HL-60 (cell line): ENCODE results near the gene C6.

ENCODE experiments used
- CTCF ChIP-seq: IDR thresholded peaks from one replicate; pipeline ENCODE4 v1.5.1; 2011; ENCODE audit warnings: low read length, control low read depth, inconsistent platforms; ENCODE audit not compliant: insufficient read depth
- GABPA ChIP-seq: IDR thresholded peaks from 2 replicates; pipeline ENCODE4 v1.6.1; 2012; ENCODE audit warnings: low read depth
- POLR2AphosphoS5 ChIP-seq: IDR thresholded peaks from 2 replicates; pipeline ENCODE4 v1.6.1; 2012; ENCODE audit warnings: low read depth
- TF ChIP-seq, protein P1 (sequence below): IDR thresholded peaks from 2 replicates; pipeline ENCODE4 v1.6.1; 2012; ENCODE audit warnings: low read depth; ENCODE audit not compliant: insufficient replicate concordance

DNA sequence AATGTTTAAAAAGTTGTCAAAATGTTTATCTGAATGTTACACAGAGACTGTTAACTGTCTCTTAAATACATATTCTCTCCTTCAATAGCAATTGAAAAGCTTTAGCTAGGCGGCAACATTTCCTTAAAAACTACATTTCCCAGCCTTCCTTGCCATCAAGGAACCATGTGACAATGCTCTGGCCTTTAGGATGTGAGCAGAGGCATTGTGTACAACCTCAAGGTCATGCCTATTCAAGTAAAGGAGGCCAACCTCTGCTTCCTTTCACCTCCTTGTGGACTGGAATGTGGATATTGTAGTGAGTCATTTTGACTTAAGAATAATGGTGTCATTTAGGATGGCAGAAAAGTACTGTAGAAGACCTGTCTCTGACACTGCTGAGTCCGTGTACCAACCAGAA, 118.5 kb downstream of the C6 start:
- TF ChIP-seq, protein P1, sequence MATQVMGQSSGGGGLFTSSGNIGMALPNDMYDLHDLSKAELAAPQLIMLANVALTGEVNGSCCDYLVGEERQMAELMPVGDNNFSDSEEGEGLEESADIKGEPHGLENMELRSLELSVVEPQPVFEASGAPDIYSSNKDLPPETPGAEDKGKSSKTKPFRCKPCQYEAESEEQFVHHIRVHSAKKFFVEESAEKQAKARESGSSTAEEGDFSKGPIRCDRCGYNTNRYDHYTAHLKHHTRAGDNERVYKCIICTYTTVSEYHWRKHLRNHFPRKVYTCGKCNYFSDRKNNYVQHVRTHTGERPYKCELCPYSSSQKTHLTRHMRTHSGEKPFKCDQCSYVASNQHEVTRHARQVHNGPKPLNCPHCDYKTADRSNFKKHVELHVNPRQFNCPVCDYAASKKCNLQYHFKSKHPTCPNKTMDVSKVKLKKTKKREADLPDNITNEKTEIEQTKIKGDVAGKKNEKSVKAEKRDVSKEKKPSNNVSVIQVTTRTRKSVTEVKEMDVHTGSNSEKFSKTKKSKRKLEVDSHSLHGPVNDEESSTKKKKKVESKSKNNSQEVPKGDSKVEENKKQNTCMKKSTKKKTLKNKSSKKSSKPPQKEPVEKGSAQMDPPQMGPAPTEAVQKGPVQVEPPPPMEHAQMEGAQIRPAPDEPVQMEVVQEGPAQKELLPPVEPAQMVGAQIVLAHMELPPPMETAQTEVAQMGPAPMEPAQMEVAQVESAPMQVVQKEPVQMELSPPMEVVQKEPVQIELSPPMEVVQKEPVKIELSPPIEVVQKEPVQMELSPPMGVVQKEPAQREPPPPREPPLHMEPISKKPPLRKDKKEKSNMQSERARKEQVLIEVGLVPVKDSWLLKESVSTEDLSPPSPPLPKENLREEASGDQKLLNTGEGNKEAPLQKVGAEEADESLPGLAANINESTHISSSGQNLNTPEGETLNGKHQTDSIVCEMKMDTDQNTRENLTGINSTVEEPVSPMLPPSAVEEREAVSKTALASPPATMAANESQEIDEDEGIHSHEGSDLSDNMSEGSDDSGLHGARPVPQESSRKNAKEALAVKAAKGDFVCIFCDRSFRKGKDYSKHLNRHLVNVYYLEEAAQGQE = no peak
- no peak for TF ChIP-seq CTCF
- TF ChIP-seq POLR2AphosphoS5 = no peak
- no peak for TF ChIP-seq GABPA
